Umbilical cord (tissue), 2 donors: Measurements from ENCODE around the gene PACSIN2. TPM values are rescaled to one million over a fixed set of nuclear protein-coding genes. Genes with fewer than 3 reads are reported as not detected.

Experiments used
- DNase-seq: peaks from one replicate; pipeline ENCODE4 v3.0.0-alpha.2; 2015; ENCODE audit warnings: low spot score
- total RNA-seq: library from RNA; depleted of rRNA; stranded (reverse); fragments of >200 nt; gene quantifications from one replicate; pipeline ENCODE4 v1.2.3, GENCODE V29; 2014; ENCODE audit warnings: low replicate concordance; ENCODE audit not compliant: insufficient read depth

PACSIN2 gene
- total RNA-seq, 1 donor from 2014 or later = 77.8 TPM

DNA sequence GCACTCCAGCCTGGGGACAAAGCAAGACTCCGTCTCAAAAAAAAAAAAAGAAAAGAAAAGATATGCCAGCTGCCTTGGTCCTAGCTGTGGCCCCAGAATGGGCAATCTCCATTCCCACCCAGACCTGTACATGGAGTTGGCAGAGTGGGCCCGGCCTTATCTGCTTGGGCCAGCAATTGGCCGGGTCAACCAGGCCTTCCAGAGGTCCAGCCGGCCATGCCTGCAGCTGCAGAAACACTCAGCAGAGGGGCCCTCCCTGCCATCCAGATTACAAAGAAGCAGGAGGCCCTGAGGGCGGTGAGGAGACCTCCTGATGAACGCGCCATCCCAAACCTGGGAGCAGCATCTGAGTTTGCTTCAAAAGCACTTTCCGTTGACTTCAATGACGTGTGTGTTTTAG is 131.0 kb downstream of the PACSIN2 start:
- no peak for DNase-seq

DNA sequence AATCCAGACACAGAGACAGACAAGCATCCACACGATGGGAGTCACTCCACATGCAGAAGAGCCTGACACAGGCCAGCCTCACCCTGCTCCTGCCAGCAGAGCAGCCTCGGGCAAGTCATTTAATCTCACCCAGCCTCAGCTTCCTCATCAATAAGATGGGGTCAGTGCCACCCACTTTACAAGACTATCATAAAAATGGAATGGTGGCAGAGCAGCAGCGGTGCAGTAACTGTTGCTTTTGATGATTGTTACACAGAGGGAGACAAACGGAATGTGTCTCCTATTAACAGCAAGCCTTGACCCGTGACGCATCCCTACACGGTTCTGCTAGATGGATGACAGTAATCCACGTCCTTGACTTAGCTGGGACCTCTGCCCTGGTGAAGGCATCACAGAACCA is 131.8 kb downstream of the PACSIN2 start:
- no peak for DNase-seq

DNA sequence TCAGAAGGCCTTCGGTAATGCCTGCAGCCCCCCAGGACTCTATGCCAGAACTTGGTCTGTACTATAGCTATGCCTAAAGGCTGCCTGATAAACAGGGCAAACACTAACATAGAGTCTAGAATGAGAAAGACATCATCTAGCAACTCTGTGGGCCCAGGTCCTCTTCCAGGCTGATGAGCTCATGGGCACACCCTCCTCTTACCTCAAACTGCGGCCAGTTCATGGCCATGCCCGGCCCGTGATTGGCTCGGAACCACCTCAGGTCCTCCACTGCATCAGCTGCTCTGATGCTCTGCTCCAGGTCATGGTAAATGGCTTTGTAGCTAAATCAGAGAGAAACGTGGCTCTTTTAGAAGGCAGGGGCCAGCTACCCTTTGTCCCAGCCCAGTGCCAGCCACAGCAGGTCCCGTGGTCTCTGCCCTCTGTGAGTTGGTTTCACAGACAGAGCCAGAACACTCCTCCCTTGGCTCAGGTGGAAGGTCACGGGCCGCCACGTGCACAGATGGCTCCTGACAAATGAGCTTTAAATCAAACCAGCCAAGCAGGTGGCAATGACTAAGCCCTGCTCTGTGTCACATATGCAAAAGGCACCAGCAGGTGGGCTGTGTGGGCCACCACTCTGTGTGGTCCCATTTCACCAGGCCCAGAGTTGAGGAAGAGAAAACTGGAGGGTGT is 132.8 kb downstream of the PACSIN2 start:
- no peak for DNase-seq

DNA sequence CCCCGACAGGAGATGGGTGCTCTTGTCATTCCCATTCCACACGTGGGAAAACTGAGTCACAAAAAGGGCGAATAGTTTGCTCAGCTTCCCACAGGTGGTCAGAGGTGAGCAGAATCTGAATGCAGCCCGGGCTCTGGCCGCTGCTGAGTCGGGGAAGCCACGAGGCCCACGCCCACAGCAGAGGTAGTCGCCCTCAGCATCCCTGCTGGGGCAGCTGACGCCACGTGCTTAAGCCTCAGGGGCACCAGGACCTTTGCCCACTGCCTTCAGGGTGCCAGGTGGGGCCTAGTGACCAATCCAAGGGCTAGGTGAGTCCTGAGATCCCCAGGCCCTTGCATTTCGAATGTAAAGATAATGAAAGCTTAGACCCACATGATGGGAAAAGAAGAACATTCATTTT is 133.7 kb downstream of the PACSIN2 start:
- DNase-seq = no peak

DNA sequence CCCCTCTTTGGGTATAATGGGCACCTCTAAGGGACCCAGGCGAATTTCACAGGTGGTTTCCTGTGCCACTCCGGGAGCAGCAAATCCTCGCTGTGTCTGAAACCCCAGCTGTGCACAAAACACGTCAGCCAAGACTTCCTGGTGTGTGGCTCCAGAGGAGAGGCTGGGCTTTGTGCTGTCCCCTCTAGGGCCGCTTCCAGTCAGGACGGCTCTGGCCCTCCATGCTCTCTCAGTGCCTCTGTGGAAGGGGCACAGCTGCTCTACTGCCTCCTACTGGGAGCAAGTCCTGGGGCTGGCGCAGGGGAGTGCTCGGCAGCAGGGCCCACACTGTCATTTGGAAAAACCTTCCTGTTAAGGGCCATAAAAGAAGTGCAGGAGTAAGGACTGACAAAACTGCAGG is 134.1 kb downstream of the PACSIN2 start:
- no peak for DNase-seq

DNA sequence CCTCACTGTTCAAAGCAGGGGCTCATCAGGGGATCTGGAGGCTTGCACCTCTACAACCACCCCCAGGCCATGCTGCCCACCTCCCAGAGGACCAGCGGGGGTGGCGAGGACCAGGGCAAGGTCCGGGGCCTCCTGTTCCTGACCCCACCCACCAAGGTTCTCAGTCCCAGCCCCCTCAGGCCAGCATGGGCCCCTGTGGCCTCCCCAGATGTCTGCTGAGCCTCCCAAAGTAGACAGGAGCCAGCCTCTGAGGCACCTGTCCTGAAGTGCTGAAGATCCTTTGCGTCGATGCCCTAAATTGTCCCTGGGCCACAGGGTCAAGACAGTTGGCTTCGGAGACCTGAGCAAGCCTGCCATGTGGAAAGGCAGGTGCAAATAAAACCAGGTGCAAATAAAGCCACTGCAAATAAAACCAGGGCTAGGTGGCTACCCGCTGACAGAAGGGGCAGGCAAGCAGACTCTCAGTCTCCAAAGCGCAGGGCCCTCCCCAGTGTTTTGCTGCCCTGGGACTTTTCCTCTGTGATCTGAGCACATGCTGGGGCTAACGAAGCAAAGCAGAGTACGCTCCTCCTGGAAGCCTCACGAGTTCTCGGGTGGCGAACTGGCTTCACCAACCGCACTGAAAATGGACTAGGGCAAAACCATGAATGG is 135.5 kb downstream of the PACSIN2 start:
- no peak for DNase-seq

DNA sequence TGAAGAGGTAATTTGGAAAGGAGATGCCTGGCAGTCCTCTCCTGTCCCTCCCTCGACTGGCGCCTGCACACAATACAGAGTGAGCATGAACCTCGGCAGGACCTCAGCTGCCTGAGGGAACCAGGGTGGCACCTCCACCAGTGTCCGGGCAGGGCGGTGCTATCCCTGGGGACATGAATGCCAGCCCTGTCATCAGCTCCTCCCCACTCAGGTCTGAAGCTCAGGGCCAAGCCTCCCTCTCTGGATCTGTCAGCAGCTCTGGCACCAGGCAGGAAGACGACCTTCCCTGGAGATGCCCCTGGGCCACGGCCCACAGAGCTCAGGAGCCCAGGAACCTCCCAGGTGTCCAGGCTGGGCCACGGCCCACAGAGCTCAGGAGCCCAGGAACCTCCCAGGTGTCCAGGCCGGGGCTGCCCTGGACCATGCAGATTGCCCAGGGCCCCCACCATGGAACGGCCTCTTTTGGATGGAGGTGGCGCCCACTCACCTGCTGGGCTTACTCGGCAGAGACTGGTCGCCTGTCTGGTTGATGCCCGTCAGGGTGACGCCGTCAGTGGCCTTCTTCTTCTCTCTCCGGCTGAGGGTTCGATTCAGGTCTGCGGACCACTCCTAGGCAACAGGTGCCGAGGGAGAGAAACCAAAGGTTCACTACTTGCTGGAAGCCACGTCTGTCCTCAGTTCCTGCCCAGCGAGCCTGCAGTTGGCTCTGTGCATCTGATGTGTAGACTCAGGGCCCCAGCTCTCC is 136.2 kb downstream of the PACSIN2 start:
- no peak for DNase-seq

DNA sequence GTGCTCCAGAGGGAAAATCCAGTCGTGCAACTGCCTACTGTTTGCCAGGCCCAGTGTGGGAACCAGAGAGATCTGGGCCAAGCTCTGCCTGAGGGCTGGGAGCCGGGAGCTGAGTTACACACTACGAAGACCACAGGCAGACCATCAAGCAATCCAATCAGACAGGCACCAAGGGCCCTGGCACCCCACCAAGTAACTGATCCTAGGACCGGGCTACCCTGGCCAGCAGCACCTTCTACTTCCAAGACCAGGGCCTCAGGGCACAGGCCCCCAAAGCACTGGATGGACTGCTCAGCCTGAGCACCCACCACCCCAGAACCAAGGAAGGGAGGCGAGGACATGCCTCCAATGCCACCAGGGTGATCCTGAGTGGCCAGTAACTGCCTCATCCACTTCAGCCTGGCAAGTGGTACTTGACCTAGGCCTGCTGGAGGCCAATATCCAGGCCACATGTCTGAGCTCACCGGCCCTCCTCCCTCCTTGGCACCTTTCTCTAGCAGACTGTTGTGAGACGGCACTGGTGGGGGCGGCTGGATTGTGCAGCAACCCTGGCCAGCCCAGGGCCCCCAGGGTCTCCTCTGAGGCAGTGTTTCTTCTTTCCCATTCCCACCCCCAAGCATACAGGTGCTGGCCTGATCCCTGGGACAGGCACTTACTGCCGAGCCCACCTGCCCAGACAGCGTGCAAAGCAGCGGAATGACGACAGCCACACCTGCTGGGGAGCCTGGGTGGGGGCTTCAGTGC is 137.2 kb downstream of the PACSIN2 start:
- DNase-seq = no peak

DNA sequence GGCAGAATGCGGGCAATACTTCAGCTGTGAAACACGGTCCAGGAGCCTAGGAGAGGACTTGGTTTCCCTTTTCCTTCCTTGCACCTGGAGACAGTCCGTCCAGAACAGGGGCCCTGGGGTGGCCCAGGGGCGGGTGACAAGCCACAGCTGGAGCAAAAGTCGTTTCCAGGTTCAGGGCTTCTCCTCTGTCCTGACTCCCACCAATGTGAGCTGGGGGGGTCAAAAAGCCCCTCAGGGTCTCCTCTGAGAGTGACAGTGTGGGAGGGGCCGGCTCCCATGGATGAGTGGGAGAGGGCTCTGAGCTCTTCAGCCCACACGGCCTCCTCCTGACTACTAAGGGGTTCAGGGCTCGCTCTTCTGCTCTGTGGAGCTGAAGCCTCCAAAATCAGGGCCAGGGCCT is 137.8 kb downstream of the PACSIN2 start:
- DNase-seq = no peak

DNA sequence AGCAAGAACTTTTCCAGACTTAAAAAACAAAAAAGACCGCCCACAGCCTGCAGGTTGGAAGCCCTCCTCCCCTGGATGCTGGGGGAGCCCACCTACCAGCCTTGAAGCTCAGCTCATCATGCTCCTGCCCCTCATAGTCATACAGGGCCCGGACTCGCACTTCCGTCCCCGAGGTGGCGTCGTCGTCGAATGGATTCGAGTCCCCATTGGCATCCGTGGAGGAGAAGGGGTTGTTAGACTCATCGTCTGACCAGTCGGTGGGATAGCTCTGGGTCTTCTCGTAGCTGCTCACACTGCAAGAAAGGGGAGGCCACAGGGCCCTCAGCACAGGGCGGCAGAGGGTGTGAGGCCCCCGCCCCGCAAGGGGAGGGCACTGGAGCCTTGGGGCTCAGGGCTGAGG is 138.9 kb downstream of the PACSIN2 start:
- DNase-seq = no peak

DNA sequence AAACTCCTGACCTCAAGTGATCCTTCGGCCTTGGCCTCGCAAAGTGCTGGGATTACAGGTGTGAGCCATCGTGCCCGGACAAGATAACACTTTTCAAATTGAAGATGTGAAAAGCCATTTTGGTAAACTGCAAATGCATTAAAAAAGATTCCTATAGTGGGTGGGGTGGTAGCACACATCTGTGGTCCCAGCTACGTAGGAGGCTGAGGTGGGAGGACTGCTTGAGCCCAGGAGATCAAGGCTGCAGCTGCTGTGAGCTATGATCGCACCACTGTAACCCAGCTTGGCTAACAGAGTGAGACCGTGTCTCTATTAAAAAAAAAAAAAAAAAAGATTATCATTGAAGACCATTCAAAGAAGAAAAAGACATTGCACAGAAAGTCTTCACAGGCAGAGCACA is 140.9 kb downstream of the PACSIN2 start:
- DNase-seq = no peak

DNA sequence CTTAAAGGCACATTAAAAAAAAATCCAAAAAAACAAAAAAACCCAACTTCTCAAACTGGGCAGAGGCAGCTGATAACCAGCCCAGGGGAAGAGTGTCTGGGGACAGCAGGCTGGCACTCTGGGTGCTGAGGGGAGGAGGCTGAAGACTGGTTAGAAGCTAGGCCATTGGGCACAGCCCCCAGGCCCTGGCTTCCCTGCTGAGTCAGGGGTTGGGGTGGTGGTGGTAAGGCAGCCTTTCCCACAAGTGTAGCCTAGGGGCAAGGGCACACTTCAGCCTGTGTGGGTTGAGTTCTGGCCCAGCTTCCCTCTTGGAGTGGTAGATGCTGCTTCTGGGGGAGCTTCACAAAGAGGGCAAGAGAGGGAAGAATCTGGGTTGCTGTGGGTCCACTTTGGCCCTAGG is 141.6 kb downstream of the PACSIN2 start:
- no peak for DNase-seq

DNA sequence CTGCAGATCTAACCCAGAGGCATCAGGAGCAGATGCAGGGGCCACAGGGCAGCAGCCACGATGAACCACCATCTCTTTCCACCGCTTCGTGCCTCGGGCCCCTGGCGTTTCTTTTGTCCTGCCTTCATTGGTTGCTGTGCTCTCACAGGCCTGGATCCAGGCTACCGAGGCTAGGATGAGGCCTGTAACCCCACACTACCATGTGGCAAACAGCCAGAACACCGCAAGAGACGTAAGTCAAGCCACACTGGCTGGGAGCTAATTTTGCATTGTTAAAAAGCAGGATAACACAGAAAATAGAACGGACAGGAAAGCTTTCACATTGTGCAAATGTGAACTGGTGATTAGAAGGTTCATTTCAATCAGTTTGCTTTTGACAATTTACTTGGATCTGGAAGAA is 142.1 kb downstream of the PACSIN2 start:
- no peak for DNase-seq

DNA sequence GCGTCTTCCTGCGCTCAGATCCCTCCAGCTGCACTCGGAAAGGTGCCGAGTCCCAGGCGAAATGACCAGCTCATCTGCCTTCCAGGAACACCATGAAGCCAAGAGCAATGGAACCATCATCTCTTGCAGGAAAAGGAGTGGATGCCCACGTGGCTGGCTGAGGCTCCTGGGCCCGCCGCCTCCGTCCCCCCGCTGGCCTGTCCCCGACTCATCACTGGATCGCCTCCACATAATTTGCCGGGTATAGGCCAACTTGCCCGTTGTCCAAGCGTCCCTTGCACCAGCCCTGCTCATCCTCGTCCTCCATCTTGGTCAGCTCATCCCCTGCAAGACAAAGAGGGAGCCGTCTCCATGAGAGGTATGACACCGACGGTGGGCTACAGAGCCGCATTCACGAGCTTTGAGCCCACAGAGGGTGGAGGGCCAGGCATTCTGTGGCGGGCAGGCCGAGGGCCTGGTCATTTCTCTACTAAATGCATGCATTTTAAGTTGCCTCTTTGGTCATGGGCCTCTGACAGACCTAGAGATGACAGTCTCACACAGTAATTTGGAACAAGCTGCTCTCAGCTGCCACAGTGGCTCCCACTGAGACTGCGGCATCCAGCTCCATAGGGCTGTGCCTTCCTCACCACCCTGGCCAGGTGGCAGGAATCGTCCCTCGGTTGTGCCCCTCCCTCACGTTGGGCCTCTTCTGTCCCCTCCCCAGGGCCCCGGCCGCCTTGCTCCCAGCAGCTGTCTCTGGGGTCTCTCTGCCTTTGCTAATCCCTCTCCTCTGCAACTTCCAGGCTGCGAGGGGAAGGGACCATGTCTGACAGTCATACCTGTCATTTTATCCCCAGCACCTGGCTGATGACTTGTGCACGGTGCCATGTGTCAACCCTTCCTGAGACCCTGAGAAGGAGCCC is 143.6 kb downstream of the PACSIN2 start:
- no peak for DNase-seq

DNA sequence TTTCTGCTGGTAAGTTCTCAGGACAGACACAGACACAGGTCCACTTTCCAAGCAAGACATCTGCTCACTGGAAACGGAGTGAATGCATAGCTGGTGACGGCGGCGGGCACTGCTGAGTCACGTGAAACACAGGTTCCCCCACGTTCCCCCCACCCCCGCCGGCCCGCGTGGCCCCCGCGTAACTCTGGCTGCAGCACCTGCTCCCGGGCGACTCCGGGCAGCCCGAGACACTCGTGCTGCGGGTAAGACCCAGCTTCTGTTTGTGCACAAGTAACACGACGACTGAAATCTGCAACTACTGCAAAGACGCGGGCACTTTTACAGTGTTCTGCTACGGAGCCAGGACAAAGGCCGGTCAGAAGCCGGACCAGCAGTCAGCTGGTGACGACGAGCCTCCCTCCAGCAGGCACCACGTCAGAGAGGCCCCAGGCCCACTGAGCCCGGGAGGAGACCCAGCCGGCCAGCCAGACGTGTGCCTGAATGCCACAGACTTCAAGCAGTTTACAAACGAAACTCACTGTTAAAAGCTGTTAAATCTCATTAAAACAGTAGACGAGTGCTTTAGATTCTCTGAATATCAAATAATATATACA is 145.0 kb downstream of the PACSIN2 start:
- no peak for DNase-seq

DNA sequence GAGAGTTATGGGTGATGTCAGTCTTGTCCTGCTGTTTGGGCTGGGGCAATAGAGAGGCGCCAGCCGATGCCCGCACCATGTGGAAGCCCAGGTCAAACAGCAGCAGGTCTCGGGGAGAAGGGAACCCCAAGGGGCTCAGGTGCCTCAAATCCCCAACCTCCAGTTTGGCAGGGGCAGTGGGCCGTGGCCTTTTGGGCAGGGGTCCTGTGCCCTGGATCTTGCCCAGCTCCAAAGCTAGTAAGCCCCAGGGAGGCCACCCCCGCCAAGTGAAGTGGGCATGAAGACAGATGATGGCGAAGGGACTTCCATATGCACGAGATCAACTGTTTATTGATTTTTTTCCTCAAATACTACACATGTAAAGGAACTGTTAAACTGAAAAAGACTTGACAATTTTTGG is 145.5 kb downstream of the PACSIN2 start:
- DNase-seq = no peak

DNA sequence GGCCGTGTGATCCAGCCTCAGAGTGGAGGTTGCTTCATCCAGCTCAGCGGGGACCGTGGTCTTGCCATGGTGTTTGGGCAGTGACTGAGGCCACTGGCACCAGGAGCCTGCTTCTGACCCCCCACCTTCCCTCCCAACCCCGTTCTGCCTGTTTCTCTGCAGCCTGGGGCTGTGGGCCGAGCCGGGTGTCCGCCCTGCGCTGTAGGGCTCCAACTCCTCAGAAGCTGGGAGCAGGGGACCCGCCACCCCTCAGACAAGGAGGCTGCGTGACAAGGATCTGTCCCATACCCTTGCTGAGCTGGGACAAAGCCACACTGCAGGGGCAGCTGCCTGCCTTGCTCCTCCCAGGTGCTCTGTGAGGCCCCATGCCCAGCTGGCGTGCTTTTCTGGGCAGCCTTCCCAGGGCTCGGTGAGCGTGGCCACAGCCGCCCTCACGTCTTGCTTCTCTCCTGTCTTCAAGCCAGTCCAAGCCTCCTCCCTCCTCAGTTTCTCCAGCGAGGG is 146.1 kb downstream of the PACSIN2 start:
- DNase-seq = no peak

DNA sequence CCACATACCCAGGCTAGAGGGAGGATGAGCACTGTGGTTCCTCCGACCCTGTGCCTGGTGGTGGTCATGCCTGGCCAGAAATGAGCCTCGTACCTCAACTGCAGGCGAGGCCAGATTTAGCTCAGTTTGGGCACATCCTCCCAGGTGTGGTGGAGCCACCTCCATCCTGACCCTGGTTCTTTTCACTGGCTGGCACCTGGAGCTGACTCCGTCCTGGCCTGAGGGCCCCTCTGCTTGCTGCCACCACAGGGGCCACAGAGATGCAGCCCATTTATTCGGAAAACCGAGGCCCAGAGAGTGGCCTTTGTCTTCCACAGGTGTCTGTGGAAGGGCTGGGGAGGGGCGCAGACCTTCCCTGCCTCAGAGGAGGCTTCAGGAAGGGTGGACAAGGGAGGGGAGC is 148.8 kb downstream of the PACSIN2 start:
- no peak for DNase-seq

DNA sequence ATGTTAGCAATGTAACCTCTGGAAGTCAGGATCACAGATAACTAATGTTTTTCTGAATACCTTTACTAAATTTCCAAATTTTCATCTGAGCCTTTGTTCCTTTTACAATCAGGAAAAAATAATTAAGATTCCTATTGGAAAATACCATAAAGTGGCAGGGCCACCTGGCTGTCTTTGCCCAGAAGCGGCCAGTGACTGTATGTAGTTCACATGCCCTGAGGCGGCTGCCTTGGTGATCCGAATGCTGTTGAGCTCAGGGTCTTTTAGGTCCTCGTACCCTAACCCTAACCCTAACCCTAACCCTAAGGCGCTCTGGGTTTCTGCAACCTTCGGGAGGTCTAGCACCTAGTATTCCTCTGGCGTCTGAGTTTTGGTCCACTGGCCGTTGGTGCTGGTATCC is 149.4 kb downstream of the PACSIN2 start:
- DNase-seq = no peak

DNA sequence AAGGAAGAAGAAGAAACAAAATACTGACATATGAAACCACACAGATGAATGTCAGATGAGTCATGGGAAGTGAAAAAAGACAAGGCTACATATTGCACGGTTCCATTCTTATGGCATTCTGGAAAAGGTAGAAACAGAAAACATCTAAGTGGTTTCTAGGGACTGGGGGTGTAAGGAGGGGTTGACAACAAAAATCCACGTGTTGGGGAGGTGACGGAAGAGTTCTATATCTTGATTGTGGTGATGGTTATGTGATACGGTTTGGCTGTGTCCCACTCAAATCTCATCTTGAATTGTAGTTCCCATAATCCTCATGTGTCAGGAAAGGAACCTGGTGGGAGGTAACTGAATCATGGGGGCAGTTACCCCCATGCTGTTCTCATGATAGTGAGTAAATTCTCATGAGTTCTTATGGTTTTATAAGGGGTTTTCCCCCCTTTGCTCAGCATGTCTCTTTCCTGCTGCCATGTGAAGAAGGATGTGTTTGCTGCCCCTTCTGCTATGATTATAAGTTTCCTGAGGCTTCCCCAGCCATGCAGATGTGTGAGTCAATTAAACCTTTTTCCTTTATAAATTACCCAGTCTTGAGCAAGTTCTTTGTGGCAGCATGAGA is 151.5 kb downstream of the PACSIN2 start:
- no peak for DNase-seq
